HepG2 (cell line): Measurements from ENCODE around the gene NBPF3. TPM values are rescaled to one million over a fixed set of nuclear protein-coding genes. Genes with fewer than 3 reads are reported as not detected.
A peak's percentile ranks its signal among the peaks of the same experiment; 100 is the strongest.

Source experiments
- ATAC-seq: fragments of 200-7000 bp; cut with Tn5 transposase; 3 replicates; pipeline ENCODE4 v1.9.1; 2020; ENCODE audit warnings: mild to moderate bottlenecking, moderate library complexity
- BruUV-seq: library from RNA; stranded (reverse); fragments of 400-500 nt; replicated peaks from 2 replicates; lab custom pipeline; 2021; lab: Mats Ljungman, UMichigan
- CTCF ChIA-PET: fragments of 300-600 bp; formaldehyde crosslinking; extraction: SDS; loops from one replicate; lab custom pipeline; 2021; ENCODE audit warnings: low total read pairs, inconsistent platforms, low intra/inter-chr PET ratio; lab: Yijun Ruan, JAX
- POLR2A ChIA-PET: fragments of 350-600 bp; sonication (Branson Sonifier 250); formaldehyde crosslinking; loops from one replicate; lab custom pipeline; 2020; ENCODE audit warnings: antibody characterized with exemption, inconsistent platforms; lab: Yijun Ruan, JAX
- DNase-seq: peaks from one replicate; pipeline ENCODE4 v3.0.0-alpha.2; 2015; ENCODE audit warnings: low spot score
- FAIRE-seq: peaks from 3 replicates; lab custom pipeline; 2011; peaks lifted over from hg19 to GRCh38; lab: Jason Lieb, UNC
- H2AFZ ChIP-seq: one replicate; pipeline ENCODE4 v1.6.1; 2011; ENCODE audit warnings: low read length, inconsistent platforms
- H3K27ac ChIP-seq: fragments of 300-600 bp; 3 replicates; pipeline ENCODE4 v1.8.0; 2011; ENCODE audit warnings: mixed run types, mild to moderate bottlenecking, mixed read lengths, low read length, inconsistent platforms; ENCODE audit not compliant: insufficient read depth; ENCODE audit errors: extremely low read length
- H3K27me3 ChIP-seq, 2 experiments: fragments of 200-600 bp in 1 of 2; 2 replicates in 1 of 2; 3 replicates in 1 of 2; pipeline versions ENCODE4 v1.6.0 to v1.8.0; 2011; ENCODE audit warnings: low read length in 2 of 2, mild to moderate bottlenecking in 2 of 2, moderate library complexity in 2 of 2, inconsistent platforms in 1 of 2; ENCODE audit not compliant: insufficient read depth in 2 of 2, control insufficient read depth in 1 of 2
- H3K36me3 ChIP-seq, 2 experiments: fragments of 200-600 bp in 1 of 2; replicated peaks in 1 of 2; 2 replicates in 1 of 2; 3 replicates in 1 of 2; pipeline versions ENCODE4 v1.5.1 to v1.8.0; 2011; ENCODE audit warnings: low read length in 2 of 2, inconsistent platforms in 1 of 2; ENCODE audit not compliant: insufficient read depth in 2 of 2, control insufficient read depth in 1 of 2
- H3K4me1 ChIP-seq: 2 replicates; pipeline ENCODE4 v1.5.1; 2012; ENCODE audit warnings: low read length, inconsistent platforms; ENCODE audit not compliant: insufficient read depth
- H3K4me2 ChIP-seq: 2 replicates; pipeline ENCODE4 v1.6.0; 2011; ENCODE audit warnings: low read depth, low read length, inconsistent platforms
- H3K4me3 ChIP-seq, 3 experiments: fragments of 200-600 bp in 1 of 3; sonication (generic), shearing (Covaris generic) in 1 of 3; replicated peaks in 1 of 3; 2 replicates each; pipeline ENCODE4 v1.5.1; 2011 to 2016; ENCODE audit warnings: low read length in 3 of 3, inconsistent platforms in 2 of 3, low read depth in 2 of 3, mild to moderate bottlenecking in 2 of 3, control low read depth in 1 of 3, mixed read lengths in 1 of 3; ENCODE audit not compliant: insufficient read depth in 1 of 3
- H3K79me2 ChIP-seq: one replicate; pipeline ENCODE4 v1.6.1; 2011; ENCODE audit warnings: low read length, inconsistent platforms; ENCODE audit not compliant: insufficient read depth
- H3K9ac ChIP-seq: 2 replicates; pipeline ENCODE4 v1.6.0; 2011; ENCODE audit warnings: mild to moderate bottlenecking, low read depth, low read length, inconsistent platforms; ENCODE audit not compliant: insufficient read depth
- H3K9me3 ChIP-seq: 2 replicates; pipeline ENCODE4 v1.5.1; 2012; ENCODE audit warnings: mild to moderate bottlenecking, low read length
- H4K20me1 ChIP-seq: 2 replicates; pipeline ENCODE4 v1.6.0; 2011; ENCODE audit warnings: inconsistent platforms, mild to moderate bottlenecking, low read length, moderate library complexity; ENCODE audit not compliant: insufficient read depth
- ATM ChIP-seq: fragments of 450-650 bp; IDR thresholded peaks from 2 replicates; pipeline ENCODE4 v1.7.1; 2017; ENCODE audit warnings: mild to moderate bottlenecking, borderline replicate concordance
- CBX5 ChIP-seq: sonication (generic); formaldehyde crosslinking; IDR thresholded peaks from 2 replicates; pipeline ENCODE4 v1.4.0; 2020; ENCODE audit warnings: missing genetic modification reagents, borderline replicate concordance
- MLLT10 ChIP-seq: sonication (generic); formaldehyde crosslinking; IDR thresholded peaks from 2 replicates; pipeline ENCODE4 v1.4.0; 2020; ENCODE audit warnings: missing genetic modification reagents
- MLXIP ChIP-seq: sonication (generic); formaldehyde crosslinking; IDR thresholded peaks from 2 replicates; pipeline ENCODE4 v1.9.0; 2021; ENCODE audit warnings: missing genetic modification reagents, borderline replicate concordance
- SP4 ChIP-seq: sonication (generic); formaldehyde crosslinking; IDR thresholded peaks from 2 replicates; pipeline ENCODE4 v1.8.1; 2023; ENCODE audit warnings: mild to moderate bottlenecking, missing genetic modification reagents
- TBL1XR1 ChIP-seq: fragments of 150-350 bp; IDR thresholded peaks from 2 replicates; pipeline ENCODE4 v1.6.1; 2014; ENCODE audit warnings: borderline replicate concordance, low read length; ENCODE audit not compliant: partially characterized antibody
- ZBTB44 ChIP-seq: sonication (generic); formaldehyde crosslinking; IDR thresholded peaks from 2 replicates; pipeline ENCODE4 v1.4.0; 2020; ENCODE audit warnings: missing genetic modification reagents
- ZNF263 ChIP-seq: sonication (generic); formaldehyde crosslinking; IDR thresholded peaks from 2 replicates; pipeline ENCODE4 v1.4.0; 2020; ENCODE audit warnings: missing genetic modification reagents
- ZNF687 ChIP-seq: sonication (generic); formaldehyde crosslinking; IDR thresholded peaks from 2 replicates; pipeline ENCODE4 v1.5.1; 2020; ENCODE audit warnings: mild to moderate bottlenecking, missing genetic modification reagents, moderate library complexity
- ZNF777 ChIP-seq: sonication (generic); formaldehyde crosslinking; IDR thresholded peaks from 2 replicates; pipeline ENCODE4 v1.4.0; 2020; ENCODE audit warnings: missing genetic modification reagents
- WGBS: methylation state at CpG from one replicate; pipeline ENCODE4 v1.1.6; 2017; ENCODE audit warnings: low lambda C conversion rate; 5-methylcytosine and 5-hydroxymethylcytosine counted together
- in situ Hi-C: cut with HindIII; loops from 2 replicates; pipeline ENCODE4 v1.10.0; 2017; ENCODE audit warnings: low pct_unique_long_range_greater_than_20kb; ENCODE audit not compliant: extremely low pct_ligation_motif_present
- intact Hi-C: fragments of 100-400 bp; cut with micrococcal nuclease; formaldehyde crosslinking; loops from one replicate; pipeline ENCODE4 v1.10.0; 2022; ENCODE audit not compliant: unreplicated experiment
- polyA plus RNA-seq, 8 experiments: library from polyadenylated mRNA; depleted of rRNA in 3 of 8; stranded (reverse) in 7 of 8; unstranded in 1 of 8; fragments of >200 nt; fragmentation: Illumina TruSeq in 4 of 8; extraction: Trizol in 4 of 8; gene quantifications; 2 replicates each; pipeline versions ENCODE4 v1.2.1 to v1.2.3, GENCODE V29; 2011 to 2016; ENCODE audit warnings: low read depth in 4 of 8, missing spikeins in 1 of 8, mixed read lengths in 1 of 8; ENCODE audit not compliant: insufficient read depth in 1 of 8
- total RNA-seq, 5 experiments: library from RNA; depleted of rRNA; stranded (reverse); fragments of >200 nt; fragmentation: Illumina TruSeq; extraction: Trizol; gene quantifications; 2 replicates each; pipeline ENCODE4 v1.2.3, GENCODE V29; 2016; ENCODE audit warnings: low read depth in 1 of 5

The NBPF3 gene
- total and polyA plus RNA-seq, 2 of the 13 experiments (the other 11 are each of a cell fraction or from before 2014, with no cell fraction given) = 3.5 to 4.9 TPM

DNA sequence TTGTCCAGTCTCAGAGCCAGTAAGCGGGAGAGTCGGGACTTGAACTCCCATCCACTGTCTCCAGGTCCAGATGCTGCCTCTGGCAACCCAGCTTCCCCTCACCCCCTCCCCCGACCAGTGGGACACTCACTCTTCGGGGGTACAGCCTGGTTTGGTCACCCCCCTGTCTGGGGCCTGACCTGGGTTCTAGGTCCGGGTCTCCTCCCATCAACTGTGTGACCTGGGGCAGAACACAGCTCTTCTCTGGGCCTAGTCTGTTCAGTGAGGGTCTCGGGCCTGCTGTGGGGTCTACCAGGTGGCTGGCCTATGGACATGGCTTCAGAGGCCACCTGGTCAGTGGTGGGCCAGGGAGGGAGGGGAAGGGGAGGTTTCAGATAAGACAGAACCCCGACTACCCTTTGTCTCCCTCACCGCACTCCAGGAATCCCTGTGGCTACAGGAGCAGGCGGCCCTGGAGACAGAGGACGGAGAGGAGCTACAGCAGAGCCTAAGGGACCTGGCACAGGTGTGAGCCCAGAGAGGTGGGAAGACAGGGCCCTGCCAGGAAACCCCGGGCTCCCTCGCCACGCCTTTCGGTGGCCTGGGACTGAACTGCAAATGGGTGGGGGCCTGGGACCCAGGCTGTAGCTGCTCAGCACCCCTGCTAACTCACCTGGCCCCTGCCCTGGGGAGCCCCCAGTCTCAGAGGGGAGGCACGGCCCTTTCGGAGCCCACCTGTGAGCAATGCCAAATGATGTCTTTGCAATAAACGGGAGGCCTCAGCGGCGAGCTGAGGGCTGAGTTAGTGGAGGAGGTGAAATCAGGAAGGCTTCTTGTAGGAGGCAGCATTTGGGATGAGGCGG lies 4.1 kb upstream of the NBPF3 start (continued):
- TF ChIP-seq ZBTB44 (CRISPR knock-in tag) (no peak), TBL1XR1 (no peak), ATM (no peak)

DNA sequence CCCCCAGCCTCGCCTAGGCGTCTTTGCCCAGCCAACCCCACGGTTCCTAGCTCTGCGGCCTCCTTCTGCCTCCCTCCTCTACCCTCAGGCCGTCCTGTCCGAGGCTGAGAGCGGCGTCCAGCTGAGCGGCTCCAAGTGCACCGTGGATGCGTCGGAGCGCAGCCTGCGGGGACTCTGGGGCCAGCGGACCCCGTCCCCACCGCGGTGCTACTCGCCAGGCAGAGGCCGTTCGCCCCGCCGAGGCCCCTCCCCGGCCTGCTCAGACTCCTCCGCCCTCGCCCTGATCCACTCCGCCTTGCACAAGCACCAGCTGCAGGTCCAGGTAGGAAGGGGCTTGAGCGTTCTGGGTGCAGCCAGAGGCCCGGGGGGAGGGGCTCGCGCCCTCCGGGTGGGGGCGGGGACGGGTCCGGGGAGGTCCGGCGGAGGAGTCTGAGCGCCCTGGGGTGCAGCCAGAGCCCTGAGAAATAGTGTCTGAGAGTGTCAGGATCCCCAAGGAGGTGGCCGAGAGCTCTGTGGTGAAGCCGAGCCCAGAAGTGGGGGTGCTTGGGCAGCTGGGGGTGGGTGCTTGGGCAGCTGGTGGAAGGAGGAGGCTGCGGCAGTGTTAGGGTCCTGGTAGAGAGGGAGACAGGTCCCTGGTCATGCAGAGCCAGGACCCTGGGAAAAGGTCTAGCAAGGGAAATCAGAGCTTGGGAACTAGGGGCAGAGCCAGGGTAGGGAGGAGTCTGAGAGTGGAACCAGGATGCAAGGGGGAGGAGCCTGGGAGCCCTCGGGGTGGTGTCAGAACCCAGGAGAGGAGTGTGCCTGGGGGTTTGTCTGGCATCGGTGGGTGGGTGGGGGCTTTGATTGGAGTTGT lies 3.2 kb upstream of the NBPF3 start:
- peak overlapping the region; percentile 85 for H3K4me2 ChIP-seq
- TF ChIP-seq ZNF687 (CRISPR knock-in tag) (0 out of 2 replicates have a peak, but pooled peaks have one; percentile 29), ZNF777 (CRISPR knock-in tag) (peak; percentile 83), SP4 (CRISPR knock-in tag) (peak; percentile 21; the same call in 1 of the 2 replicates), MLXIP (CRISPR knock-in tag) (no peak), ZNF263 (peak; percentile 92), MLLT10 (no peak), CBX5 (CRISPR knock-in tag) (no peak)

More for the DNA sequence above, 3.2 kb upstream of the NBPF3 start:
- intact Hi-C loops = no loop called here
- Histone ChIP-seq H3K9me3 (no peaks in the 10 kb centered on the region), H3K36me3 (no peaks in the 10 kb centered on the region), H4K20me1 (no peaks in the 10 kb centered on the region), H3K4me3 (peak overlapping the region; percentile 60 to 71 (median 69)), H3K4me1 (peaks cover 40% of the 10 kb centered on the region), H3K9ac (0 out of 2 replicates have a peak overlapping the region, but pooled peaks have one; percentile 22), H2AFZ (peak overlapping the region; percentile 63), H3K27ac (no peak overlapping the region), H3K79me2 (peaks cover 3% of the 10 kb centered on the region), H3K27me3 (peaks cover 1 to 26% of the 10 kb centered on the region in 2 experiments)
- 4% methylated on average over 8 of the region's 43 CpGs for WGBS
- BruUV-seq = no TSS peak
- ChIA-PET CTCF (no interaction called here), POLR2A (interaction anchor here (0.6 kb wide), 1 partner anchor 650 kb away, joined by 3 read pairs; no protein-coding TSS in a partner anchor)
- peak; percentile 71 for ATAC-seq
- no peak for FAIRE-seq
- no peak for DNase-seq
- in situ Hi-C loops = no loop called here
